NCI-H748 (cell line): Measurements from ENCODE around the gene KLF16.
A peak's percentile ranks its signal among the peaks of the same experiment; 100 is the strongest.
"Not testable (repeated sequence)": the region's sequence is repeated elsewhere in the genome, so short reads cannot be mapped to it uniquely, and the experiment has no call there.

ENCODE experiments used
- DNase-seq: peaks from one replicate; lab custom pipeline; 2025; ENCODE audit not compliant: unreplicated experiment; lab: John Stamatoyannopoulos, UW

The KLF16 gene

GRCh38 chr19:1884719-1885334, 21.4 kb upstream of the KLF16 start:
- DNase-seq: no peak

- no peak for DNase-seq
Measured at GRCh38 chr19:1884291-1884718, 20.9 kb upstream of the KLF16 start.

- no peak for DNase-seq
Measured at GRCh38 chr19:1883784-1884183, 20.4 kb upstream of the KLF16 start.

- no peak for DNase-seq
Measured at GRCh38 chr19:1882786-1883692, 19.7 kb upstream of the KLF16 start.

- no peak for DNase-seq
Measured at GRCh38 chr19:1882089-1882785, 18.9 kb upstream of the KLF16 start.

GRCh38 chr19:1881393-1882088, 18.2 kb upstream of the KLF16 start:
- not testable (repeated sequence) for DNase-seq

- DNase-seq: no peak
Measured at GRCh38 chr19:1880611-1881392, 17.4 kb upstream of the KLF16 start.

- not testable (repeated sequence) for DNase-seq
Measured at GRCh38 chr19:1879982-1880381, 16.6 kb upstream of the KLF16 start.

- not testable (repeated sequence) for DNase-seq
Measured at GRCh38 chr19:1878583-1878982, 15.2 kb upstream of the KLF16 start.

GRCh38 chr19:1877280-1877660, 13.9 kb upstream of the KLF16 start:
- peak; percentile 24 for DNase-seq

GRCh38 chr19:1876496-1877279, 13.3 kb upstream of the KLF16 start:
- DNase-seq: peak; percentile 56

GRCh38 chr19:1875646-1876495, 12.5 kb upstream of the KLF16 start:
- DNase-seq: peak; percentile 89

GRCh38 chr19:1875265-1875645, 11.9 kb upstream of the KLF16 start:
- not testable (repeated sequence) for DNase-seq

- DNase-seq: no peak
Measured at GRCh38 chr19:1874554-1875185, 11.3 kb upstream of the KLF16 start.

- DNase-seq: no peak
Measured at GRCh38 chr19:1873524-1874473, 10.4 kb upstream of the KLF16 start.

- DNase-seq: no peak
Measured at GRCh38 chr19:1872807-1873523, 9.6 kb upstream of the KLF16 start.
